Right atrium auricular region (tissue), 2 donors: ENCODE results near the gene RHOT2. TPM values are rescaled to one million over a fixed set of nuclear protein-coding genes. Genes with fewer than 3 reads are reported as not detected.
A peak's percentile ranks its signal among the peaks of the same experiment; 100 is the strongest.

Experiments used
- DNase-seq: peaks from one replicate; pipeline ENCODE4 v3.0.0-alpha.2; 2019; ENCODE audit warnings: low spot score
- H3K27ac ChIP-seq, 2 donors: fragments of 200-600 bp; sonication (generic); 1 replicate in 1 of 2; 2 replicates in 1 of 2; pipeline ENCODE4 v1.5.1; 2016 to 2019
- H3K27me3 ChIP-seq, 2 donors: fragments of 200-600 bp; sonication (generic); one replicate each; pipeline versions ENCODE4 v1.5.1 to v1.6.0; 2017 to 2019
- H3K36me3 ChIP-seq: fragments of 200-600 bp; sonication (generic); one replicate; pipeline ENCODE4 v1.5.1; 2016
- H3K4me1 ChIP-seq, 2 donors: fragments of 200-600 bp; sonication (generic); one replicate each; pipeline versions ENCODE4 v1.5.1 to v1.6.0; 2017 to 2019
- H3K4me3 ChIP-seq, 2 donors: fragments of 200-600 bp; sonication (generic); 1 replicate in 1 of 2; 2 replicates in 1 of 2; pipeline ENCODE4 v1.5.1; 2017 to 2019; ENCODE audit warnings: mild to moderate bottlenecking in 1 of 2, moderate library complexity in 1 of 2
- H3K9me3 ChIP-seq, 2 donors: fragments of 200-600 bp; sonication (generic); one replicate each; pipeline ENCODE4 v1.5.1; 2019
- total RNA-seq, 2 donors: library from RNA; depleted of rRNA; stranded (reverse); fragments of >200 nt; gene quantifications; one replicate each; pipeline ENCODE4 v1.1.0, GENCODE V29; 2016
- TF ChIP-seq, protein P1 (sequence below), 2 donors: fragments of 200-600 bp; sonication (generic); IDR thresholded peaks; one replicate each; pipeline ENCODE4 v1.5.1; 2019; ENCODE audit warnings: antibody characterized with exemption in 2 of 2

RHOT2 gene
- total RNA-seq, 2 donors from 2014 or later: 37.8 to 42.8 TPM

GRCh38 chr16:662095-662494, 5.8 kb upstream of the RHOT2 start:
- Histone ChIP-seq H3K27me3 (no peaks in the 10 kb centered on the region), H3K4me1 (peaks cover 0 to 15% of the 10 kb centered on the region in 2 donors), H3K27ac (no peak overlapping the region), H3K4me3 (no peak overlapping the region), H3K36me3 (no peaks in the 10 kb centered on the region), H3K9me3 (no peaks in the 10 kb centered on the region)
- TF ChIP-seq, protein P1, sequence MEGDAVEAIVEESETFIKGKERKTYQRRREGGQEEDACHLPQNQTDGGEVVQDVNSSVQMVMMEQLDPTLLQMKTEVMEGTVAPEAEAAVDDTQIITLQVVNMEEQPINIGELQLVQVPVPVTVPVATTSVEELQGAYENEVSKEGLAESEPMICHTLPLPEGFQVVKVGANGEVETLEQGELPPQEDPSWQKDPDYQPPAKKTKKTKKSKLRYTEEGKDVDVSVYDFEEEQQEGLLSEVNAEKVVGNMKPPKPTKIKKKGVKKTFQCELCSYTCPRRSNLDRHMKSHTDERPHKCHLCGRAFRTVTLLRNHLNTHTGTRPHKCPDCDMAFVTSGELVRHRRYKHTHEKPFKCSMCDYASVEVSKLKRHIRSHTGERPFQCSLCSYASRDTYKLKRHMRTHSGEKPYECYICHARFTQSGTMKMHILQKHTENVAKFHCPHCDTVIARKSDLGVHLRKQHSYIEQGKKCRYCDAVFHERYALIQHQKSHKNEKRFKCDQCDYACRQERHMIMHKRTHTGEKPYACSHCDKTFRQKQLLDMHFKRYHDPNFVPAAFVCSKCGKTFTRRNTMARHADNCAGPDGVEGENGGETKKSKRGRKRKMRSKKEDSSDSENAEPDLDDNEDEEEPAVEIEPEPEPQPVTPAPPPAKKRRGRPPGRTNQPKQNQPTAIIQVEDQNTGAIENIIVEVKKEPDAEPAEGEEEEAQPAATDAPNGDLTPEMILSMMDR (IDR thresholded peaks at IDR 0.05): no peak
- no peak for DNase-seq

DNA sequence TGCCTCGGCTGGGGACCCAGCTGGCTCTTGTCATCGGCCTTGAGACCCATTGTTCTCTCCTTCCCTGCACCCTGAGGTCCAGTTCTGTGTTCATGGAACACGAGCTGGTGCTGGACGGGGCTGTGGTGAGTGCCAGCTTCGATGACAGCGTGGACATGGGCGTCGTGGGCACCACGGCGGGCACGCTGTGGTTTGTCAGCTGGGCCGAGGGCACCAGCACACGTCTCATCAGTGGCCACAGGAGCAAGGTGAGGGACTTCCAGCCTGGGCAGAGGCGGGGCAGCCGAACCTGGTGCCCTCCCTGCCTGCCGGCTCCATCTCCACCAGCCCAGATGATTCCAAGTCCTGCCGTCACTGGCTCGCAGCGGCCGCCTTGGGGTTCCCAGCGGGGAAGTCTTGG, 5.3 kb upstream of the RHOT2 start:
- TF ChIP-seq, protein P1 (IDR thresholded peaks at IDR 0.05): no peak
- Histone ChIP-seq H3K9me3 (no peaks in the 10 kb centered on the region), H3K27me3 (no peaks in the 10 kb centered on the region), H3K4me1 (peaks cover 0 to 20% of the 10 kb centered on the region in 2 donors), H3K27ac (no peak overlapping the region), H3K4me3 (no peak overlapping the region), H3K36me3 (no peaks in the 10 kb centered on the region)
- DNase-seq: no peak

DNA sequence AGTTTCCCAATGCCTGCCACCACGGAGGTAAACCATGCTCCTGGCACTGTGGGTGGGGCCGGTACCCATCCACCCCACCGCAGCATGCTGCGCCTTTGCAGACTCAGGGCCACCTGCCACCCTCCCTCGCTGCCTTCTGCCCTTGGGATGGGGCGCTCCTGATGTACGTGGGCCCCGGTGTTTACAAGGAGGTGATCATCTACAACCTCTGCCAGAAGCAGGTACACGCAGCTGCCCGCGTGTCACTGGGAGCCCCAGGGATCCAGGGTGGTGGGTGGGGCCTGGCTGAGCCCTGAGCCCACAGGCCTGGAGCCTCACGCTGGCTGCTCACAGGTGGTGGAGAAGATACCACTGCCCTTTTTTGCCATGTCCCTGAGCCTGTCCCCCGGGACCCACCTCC, 1.4 kb upstream of the RHOT2 start:
- H3K4me3 ChIP-seq: no peak overlapping the region
- peaks cover 23% of the 10 kb centered on the region for H3K36me3 ChIP-seq
- no peaks in the 10 kb centered on the region for H3K27me3 ChIP-seq
- TF ChIP-seq, protein P1 (IDR thresholded peaks at IDR 0.05): no peak
- no peaks in the 10 kb centered on the region for H3K9me3 ChIP-seq
- H3K27ac ChIP-seq: no peak overlapping the region
- peaks cover 0 to 24% of the 10 kb centered on the region in 2 donors for H3K4me1 ChIP-seq
- no peak for DNase-seq

- H3K27ac ChIP-seq: peak overlapping the region; percentile 90 to 92
- peaks cover 30% of the 10 kb centered on the region for H3K36me3 ChIP-seq
- H3K4me3 ChIP-seq: peak overlapping the region in 1 of 2 donors; percentile 100
- no peaks in the 10 kb centered on the region for H3K9me3 ChIP-seq
- no peak for DNase-seq
- peaks cover 0 to 23% of the 10 kb centered on the region in 2 donors for H3K4me1 ChIP-seq
- H3K27me3 ChIP-seq: no peaks in the 10 kb centered on the region
- TF ChIP-seq, protein P1 (IDR thresholded peaks at IDR 0.05): no peak
Observed at GRCh38 chr16:667113-667779, 686 bp upstream of the RHOT2 start.

DNA sequence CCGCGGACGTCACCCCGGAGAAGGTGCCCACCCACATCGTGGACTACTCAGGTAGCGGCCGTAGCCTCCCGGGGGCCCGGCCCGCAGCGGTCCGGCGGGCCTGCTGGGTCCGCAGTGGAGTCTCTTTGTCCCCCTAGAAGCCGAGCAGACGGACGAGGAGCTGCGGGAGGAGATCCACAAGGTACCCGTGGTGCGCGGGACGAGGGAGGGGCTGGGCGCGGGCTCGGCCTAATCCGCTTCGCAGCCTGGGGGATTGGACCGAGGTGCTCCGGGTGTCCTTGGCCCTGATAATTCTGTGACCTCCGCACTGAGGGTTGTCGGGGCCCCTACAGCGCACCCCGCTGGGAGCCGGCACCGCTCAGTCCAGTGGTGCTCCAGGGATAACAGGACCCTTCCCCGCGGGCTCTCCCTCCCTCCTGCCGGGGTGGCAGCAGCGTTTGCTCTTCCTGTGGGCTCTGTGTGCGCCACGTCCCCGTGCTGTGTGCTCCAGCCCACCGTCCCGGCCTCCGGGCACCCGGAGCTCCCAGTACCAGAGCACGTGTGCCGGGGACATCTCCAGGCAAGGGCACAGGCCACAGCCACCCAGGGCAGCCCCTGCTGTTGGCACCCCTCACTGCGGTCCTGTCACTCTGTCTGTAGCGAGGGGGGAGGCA, 713 bp downstream of the RHOT2 start:
- no peak for DNase-seq
- peak overlapping the region; percentile 99 to 100 for H3K4me3 ChIP-seq
- peak overlapping the region; percentile 90 to 92 for H3K27ac ChIP-seq
- H3K36me3 ChIP-seq: peaks cover 44% of the 10 kb centered on the region
- H3K4me1 ChIP-seq: peaks cover 0 to 23% of the 10 kb centered on the region in 2 donors
- H3K9me3 ChIP-seq: no peaks in the 10 kb centered on the region
- H3K27me3 ChIP-seq: no peaks in the 10 kb centered on the region
- TF ChIP-seq, protein P1 (IDR thresholded peaks at IDR 0.05): no peak
